Tibial nerve (tissue), 4 donors: ENCODE data around the gene CCDC148. TPM values are rescaled to one million over a fixed set of nuclear protein-coding genes. Genes with fewer than 3 reads are reported as not detected.
A peak's percentile ranks its signal among the peaks of the same experiment; 100 is the strongest.

ENCODE experiments used
- DNase-seq, 2 donors: peaks; one replicate each; pipeline ENCODE4 v3.0.0-alpha.2; 2019; ENCODE audit warnings: low spot score in 2 of 2
- H3K27ac ChIP-seq, 4 donors: fragments of 200-600 bp; sonication (generic) in 3 of 4; one replicate each; pipeline ENCODE4 v1.5.1; 2017 to 2019; ENCODE audit warnings: mild to moderate bottlenecking in 1 of 4
- H3K27me3 ChIP-seq, 2 donors: fragments of 200-600 bp; sonication (generic) in 1 of 2; one replicate each; pipeline versions ENCODE4 v1.5.1 to v1.6.0; 2017 to 2019
- H3K36me3 ChIP-seq, 3 donors: fragments of 200-600 bp; sonication (generic); one replicate each; pipeline ENCODE4 v1.5.1; 2018 to 2019
- H3K4me1 ChIP-seq, 4 donors: fragments of 200-600 bp; sonication (generic) in 3 of 4; one replicate each; pipeline ENCODE4 v1.5.1; 2017 to 2019
- H3K4me3 ChIP-seq, 4 donors: fragments of 200-600 bp; sonication (generic) in 3 of 4; one replicate each; pipeline ENCODE4 v1.5.1; 2017 to 2019; ENCODE audit warnings: mild to moderate bottlenecking in 1 of 4, moderate library complexity in 1 of 4
- H3K9me3 ChIP-seq, 4 donors: fragments of 200-600 bp; sonication (generic) in 3 of 4; one replicate each; pipeline ENCODE4 v1.5.1; 2017 to 2019
- CTCF ChIP-seq, 5 experiments: fragments of 200-600 bp in 3 of 5; fragments of 450-650 bp in 2 of 5; sonication (generic) in 3 of 5; IDR thresholded peaks; one replicate each; pipeline ENCODE4 v1.5.1; 2016 to 2019; ENCODE audit warnings: antibody characterized with exemption in 5 of 5, mild to moderate bottlenecking in 3 of 5, moderate library complexity in 2 of 5
- EP300 ChIP-seq, 2 donors: sonication (generic); formaldehyde crosslinking; IDR thresholded peaks; one replicate each; pipeline ENCODE4 v1.6.1; 2017; ENCODE audit warnings: antibody characterized with exemption in 2 of 2, mild to moderate bottlenecking in 1 of 2
- POLR2A ChIP-seq, 2 donors: fragments of 450-650 bp; IDR thresholded peaks; one replicate each; pipeline ENCODE4 v1.6.1; 2017; ENCODE audit warnings: antibody characterized with exemption in 2 of 2, mild to moderate bottlenecking in 2 of 2, moderate library complexity in 2 of 2
- WGBS, 2 donors: methylation state at CpG; one replicate each; pipeline ENCODE4 v1.1.5; 2018; 5-methylcytosine and 5-hydroxymethylcytosine counted together
- total RNA-seq, 4 donors: library from RNA; depleted of rRNA; stranded (reverse); fragments of >200 nt; gene quantifications; one replicate each; pipeline ENCODE4 v1.1.0, GENCODE V29; 2016

CCDC148 gene
- total RNA-seq, 4 donors from 2014 or later, result 0.30 to 2.5 (median 1.9) TPM

DNA sequence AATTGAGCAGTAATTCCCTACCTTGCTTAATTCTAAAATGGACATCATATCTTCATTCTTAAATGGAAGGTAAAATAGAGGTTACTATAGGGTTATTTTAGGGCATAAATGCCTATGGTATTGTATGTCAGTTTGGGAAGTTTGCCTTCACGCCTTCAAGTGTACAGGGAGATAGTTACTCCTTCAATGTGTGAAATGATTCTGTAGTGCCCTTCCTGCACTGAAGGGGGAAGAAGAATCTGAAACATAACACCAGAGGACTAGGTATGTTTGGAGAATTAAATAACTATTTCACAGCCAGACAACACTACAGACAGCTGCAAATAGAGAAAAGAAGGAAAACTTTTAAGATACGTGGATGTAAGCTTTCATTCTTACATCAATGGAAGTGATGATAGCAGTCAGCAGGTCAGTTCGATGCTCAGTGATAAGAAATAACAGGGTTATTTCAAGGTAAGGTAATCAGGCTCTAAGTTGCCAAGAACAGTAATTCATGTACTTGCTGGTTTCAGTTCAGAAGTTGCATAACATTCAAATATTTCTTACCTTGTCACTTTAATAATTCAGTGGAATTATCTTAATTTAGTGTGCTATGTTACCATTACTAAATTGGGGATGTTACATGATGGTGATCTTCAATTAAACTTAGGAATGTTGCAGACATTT, 4.2 kb upstream of the CCDC148 start:
- 69 to 79% methylated on average over 3 of the region's 3 CpGs for WGBS, 2 donors
- peaks cover 0 to 34% (median 7%) of the 10 kb centered on the region in 4 donors for H3K4me1 ChIP-seq
- no peak overlapping the region for H3K4me3 ChIP-seq

DNA sequence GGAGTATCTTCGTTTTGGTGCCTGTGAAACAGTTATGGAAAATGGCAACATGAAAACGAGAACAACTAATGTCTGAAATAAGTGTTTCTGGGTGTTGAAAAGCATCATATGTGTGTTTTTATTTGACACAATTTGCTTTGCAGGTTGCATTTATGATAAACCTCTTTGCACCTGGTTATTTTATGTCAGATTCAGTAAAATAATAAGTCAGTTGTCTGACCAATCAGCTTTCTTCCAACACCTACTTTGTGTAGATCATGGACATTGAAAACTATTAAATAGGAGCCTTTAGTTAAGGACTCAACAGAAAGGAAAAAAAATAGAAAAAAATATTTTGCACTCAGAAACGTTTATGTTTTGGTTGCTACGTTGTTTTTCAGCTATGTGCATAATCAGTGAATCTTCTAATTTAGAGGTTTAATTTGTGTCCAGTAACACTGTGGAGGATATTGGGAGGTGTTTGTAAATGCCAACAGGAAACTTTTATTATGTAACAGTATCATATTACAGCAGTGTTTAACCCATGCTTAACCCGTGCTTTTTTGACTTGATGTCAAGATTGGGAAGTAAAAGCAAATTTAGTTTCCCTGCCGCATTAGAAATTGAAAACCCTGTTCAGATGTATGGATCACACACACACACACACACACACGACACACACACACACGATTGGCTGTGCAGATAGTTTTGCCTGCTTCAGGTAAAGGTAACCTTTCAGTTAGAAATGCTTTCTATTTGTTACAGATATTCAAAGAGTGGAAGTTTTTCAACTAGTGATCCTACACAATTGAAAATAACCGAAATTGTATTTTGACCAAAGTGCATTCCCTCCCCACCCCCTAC, 2.8 kb upstream of the CCDC148 start:
- peak overlapping the region in 1 of 4 donors; percentile 100 for H3K4me3 ChIP-seq
- WGBS, 2 donors, result 48 to 50% methylated on average over 9 of the region's 9 CpGs
- H3K27me3 ChIP-seq, result no peaks in the 10 kb centered on the region
- no peaks in the 10 kb centered on the region for H3K9me3 ChIP-seq
- TF ChIP-seq POLR2A (IDR thresholded peaks at IDR 0.05) (no peak), CTCF (IDR thresholded peaks at IDR 0.05) (no peak), EP300 (IDR thresholded peaks at IDR 0.05) (no peak)
- H3K36me3 ChIP-seq, result no peaks in the 10 kb centered on the region
- peaks cover 0 to 36% (median 7%) of the 10 kb centered on the region in 4 donors for H3K4me1 ChIP-seq
- no peak overlapping the region for H3K27ac ChIP-seq
- DNase-seq, result no peak

More for the DNA sequence above, 4.2 kb upstream of the CCDC148 start:
- TF ChIP-seq EP300 (IDR thresholded peaks at IDR 0.05), result no peak
- TF ChIP-seq CTCF (IDR thresholded peaks at IDR 0.05), result no peak
- TF ChIP-seq POLR2A (IDR thresholded peaks at IDR 0.05), result no peak
- no peaks in the 10 kb centered on the region for H3K9me3 ChIP-seq
- H3K27ac ChIP-seq, result no peak overlapping the region
- no peaks in the 10 kb centered on the region for H3K36me3 ChIP-seq
- H3K27me3 ChIP-seq, result no peaks in the 10 kb centered on the region
- no peak for DNase-seq

DNA sequence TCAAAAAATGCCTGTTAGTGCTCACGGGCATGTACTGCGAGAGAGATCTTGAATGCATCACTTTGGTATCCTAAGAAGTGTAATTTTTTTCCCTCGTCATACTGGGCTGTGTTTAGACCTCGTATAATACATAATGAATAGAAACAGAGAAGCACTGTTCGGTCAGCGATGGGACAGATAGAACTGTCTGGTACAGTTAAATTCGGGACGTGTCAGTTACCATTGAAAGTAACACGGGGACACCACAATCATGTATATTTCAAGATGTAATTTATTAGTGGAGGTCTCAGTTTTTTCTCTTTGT, 2.0 kb upstream of the CCDC148 start:
- Histone ChIP-seq H3K4me3 (peak overlapping the region; percentile 87 to 100 (median 94)), H3K4me1 (peaks cover 0 to 36% (median 7%) of the 10 kb centered on the region in 4 donors), H3K27ac (peak overlapping the region in 1 of 4 donors; percentile 94), H3K9me3 (no peaks in the 10 kb centered on the region), H3K36me3 (no peaks in the 10 kb centered on the region), H3K27me3 (no peaks in the 10 kb centered on the region)
- WGBS, 2 donors, result 7 to 8% methylated on average over 9 of the region's 9 CpGs
- TF ChIP-seq CTCF (IDR thresholded peaks at IDR 0.05), result no peak
- no peak for TF ChIP-seq POLR2A (IDR thresholded peaks at IDR 0.05)
- no peak for TF ChIP-seq EP300 (IDR thresholded peaks at IDR 0.05)
- DNase-seq, result no peak

DNA sequence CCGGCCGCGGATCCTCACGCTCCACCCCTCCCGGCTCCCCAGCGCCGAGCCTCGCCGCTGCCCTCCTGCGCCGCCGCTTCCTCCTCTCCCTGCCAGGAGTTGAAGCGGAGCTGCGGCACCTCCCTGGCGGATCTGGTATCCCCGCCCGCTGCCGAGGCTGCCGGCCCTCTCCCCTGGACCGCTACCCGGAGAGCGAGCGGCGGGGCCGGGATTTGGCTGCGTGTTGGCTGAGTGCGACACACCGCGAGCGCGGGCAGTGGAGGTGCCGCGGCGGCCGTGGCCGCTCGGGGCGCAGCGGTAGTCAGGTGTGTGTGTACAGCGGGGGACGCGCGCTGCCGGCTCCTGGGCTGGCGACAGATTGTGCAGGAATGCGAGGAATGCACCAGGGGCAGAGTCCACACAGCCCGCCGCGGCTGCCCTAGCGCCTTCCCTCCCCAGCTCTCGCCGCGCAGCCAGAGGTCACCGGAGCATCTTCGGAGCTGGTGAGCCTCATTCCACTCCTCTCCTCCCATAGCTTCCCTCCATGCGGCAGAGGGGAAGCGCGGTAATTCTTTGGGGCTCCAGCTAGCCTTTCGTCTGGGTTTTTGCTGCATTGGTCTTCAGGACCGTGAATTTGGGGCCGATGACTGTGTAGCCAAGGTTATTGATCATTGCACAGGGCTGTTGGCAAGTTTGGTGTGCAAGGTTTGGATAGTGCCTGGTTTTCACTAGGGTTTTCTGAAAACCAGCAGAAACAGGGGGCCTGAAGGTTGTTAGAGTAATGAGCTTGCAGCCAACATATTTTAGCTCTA, 1.5 kb upstream of the CCDC148 start:
- peak; percentile 24 to 32 for DNase-seq
- 1% methylated on average over 23 to 41 of the region's 61 CpGs for WGBS, 2 donors
- H3K36me3 ChIP-seq, result no peaks in the 10 kb centered on the region
- H3K27me3 ChIP-seq, result no peaks in the 10 kb centered on the region
- TF ChIP-seq CTCF (IDR thresholded peaks at IDR 0.05) (peak; percentile 20 to 62 (median 30)), EP300 (IDR thresholded peaks at IDR 0.05) (peak in 1 of 2 donors; percentile 31), POLR2A (IDR thresholded peaks at IDR 0.05) (no peak)
- H3K4me3 ChIP-seq, result peak overlapping the region; percentile 87 to 100 (median 94)
- H3K4me1 ChIP-seq, result peaks cover 0 to 36% (median 7%) of the 10 kb centered on the region in 4 donors
- H3K9me3 ChIP-seq, result no peaks in the 10 kb centered on the region
- peak overlapping the region; percentile 89 to 94 (median 94) for H3K27ac ChIP-seq
